GM19397 (cell line): ENCODE data around the gene PKNOX2.

Source experiments
- ATAC-seq: cut with Tn5 transposase; IDR thresholded peaks from one replicate; pipeline ENCODE4 v1.9.1; 2021; ENCODE audit warnings: mild to moderate bottlenecking, moderate library complexity; ENCODE audit not compliant: unreplicated experiment

PKNOX2 gene, protein sequence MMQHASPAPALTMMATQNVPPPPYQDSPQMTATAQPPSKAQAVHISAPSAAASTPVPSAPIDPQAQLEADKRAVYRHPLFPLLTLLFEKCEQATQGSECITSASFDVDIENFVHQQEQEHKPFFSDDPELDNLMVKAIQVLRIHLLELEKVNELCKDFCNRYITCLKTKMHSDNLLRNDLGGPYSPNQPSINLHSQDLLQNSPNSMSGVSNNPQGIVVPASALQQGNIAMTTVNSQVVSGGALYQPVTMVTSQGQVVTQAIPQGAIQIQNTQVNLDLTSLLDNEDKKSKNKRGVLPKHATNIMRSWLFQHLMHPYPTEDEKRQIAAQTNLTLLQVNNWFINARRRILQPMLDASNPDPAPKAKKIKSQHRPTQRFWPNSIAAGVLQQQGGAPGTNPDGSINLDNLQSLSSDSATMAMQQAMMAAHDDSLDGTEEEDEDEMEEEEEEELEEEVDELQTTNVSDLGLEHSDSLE

DNA sequence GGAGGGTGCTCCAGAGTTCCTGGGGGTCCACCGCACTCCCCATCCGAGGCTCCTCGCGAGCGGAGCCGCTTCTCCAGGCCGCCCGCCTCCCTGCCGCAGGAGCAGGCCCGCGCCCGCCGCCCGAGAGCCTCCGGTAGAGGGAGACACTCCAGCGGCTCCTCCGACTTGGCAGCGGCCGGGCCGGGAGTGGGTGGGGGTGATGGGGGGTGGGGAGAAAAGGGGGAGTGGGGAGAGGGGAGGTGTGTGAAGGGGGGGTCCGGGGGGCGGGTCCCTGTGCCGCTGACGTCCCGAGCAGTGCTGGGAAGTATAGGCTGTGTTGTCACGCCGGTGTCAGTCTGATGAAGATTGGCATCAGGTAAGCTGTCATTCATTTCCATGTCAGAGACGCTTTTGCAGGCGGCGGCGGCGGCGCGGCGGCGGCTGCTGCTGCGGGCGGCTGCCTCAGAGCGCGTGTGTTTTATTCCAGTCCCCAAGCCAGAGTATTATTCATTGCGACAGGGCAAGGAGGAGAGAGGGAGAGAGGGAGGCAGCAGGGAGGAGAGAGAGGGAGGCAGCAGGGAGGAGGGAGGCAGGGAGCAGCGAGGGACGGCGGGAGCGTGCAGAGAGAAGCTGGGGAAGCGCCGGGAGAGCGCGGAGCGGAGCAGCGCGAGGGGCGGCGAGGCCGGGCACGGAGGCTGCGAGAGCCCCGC lies at the start of gene PKNOX2:
PKNOX2 (plus strand) TSS at position 330 of the 689 bp plus-strand sequence. CDS start 186,555 bp downstream, outside the sequence.
- no peak for ATAC-seq

GRCh38 chr11:125117429-125117828 lies 47.1 kb upstream of the PKNOX2 start:
- ATAC-seq: no peak

DNA sequence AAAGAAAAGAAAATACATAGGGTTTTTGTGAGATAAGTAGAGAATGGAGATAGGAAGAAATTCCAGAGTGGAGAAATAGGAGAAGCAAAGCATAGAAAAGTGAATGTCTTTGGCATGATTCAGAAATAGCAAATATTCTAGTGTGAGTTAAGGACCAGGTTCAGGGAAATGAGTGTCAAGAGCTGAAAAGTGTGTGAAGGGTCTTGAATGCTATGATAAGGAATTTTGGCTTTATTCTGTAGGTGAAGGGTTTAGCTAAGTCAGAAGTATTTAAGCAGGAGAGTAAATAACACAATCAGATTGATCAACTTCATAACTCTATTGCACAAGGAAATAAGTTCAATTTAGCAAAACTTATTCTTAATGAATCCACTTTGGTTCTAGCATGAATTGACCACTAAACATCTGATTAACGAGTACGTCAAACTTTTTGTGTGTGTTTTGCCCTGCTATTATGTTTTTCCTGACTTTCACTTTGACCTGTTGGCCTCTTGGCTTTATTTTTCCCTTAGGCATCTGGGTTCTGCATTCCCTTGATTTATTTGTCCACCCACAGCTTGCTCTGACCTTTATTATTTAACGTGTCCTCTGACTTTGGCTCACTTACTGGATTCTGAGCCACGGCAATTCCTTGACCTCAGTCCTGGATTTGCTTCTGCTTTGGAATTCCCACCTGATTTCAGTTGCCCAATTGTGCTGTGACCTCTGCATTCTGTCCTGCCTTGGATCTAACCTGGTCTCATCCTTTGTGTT lies 41.2 kb upstream of the PKNOX2 start:
- ATAC-seq: no peak

- no peak for ATAC-seq
These were observed 40.5 kb upstream of the PKNOX2 start for GRCh38 chr11:125123947-125124617.

GRCh38 chr11:125124618-125124992 lies 39.9 kb upstream of the PKNOX2 start:
- ATAC-seq: no peak

DNA sequence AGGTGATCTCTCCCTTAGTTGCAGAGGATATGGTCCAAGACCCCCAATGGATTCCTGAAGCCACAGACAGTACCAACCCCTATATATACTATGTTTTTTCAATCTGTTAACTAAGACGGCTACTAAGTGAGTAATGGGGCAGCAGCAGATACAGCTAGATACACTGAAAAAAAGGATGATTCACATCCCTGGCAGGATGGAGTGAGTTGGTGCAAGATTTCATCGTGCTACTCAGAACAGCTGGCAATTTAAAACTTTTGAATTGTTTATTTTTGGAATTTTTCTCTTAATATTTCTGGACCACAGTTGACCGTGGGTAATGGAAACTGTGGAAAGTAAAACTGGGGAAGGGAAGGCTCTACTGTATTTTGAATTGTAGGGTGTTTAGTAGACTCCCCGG lies 36.1 kb upstream of the PKNOX2 start:
- no peak for ATAC-seq

GRCh38 chr11:125129316-125129993 lies 35.1 kb upstream of the PKNOX2 start:
- no peak for ATAC-seq

DNA sequence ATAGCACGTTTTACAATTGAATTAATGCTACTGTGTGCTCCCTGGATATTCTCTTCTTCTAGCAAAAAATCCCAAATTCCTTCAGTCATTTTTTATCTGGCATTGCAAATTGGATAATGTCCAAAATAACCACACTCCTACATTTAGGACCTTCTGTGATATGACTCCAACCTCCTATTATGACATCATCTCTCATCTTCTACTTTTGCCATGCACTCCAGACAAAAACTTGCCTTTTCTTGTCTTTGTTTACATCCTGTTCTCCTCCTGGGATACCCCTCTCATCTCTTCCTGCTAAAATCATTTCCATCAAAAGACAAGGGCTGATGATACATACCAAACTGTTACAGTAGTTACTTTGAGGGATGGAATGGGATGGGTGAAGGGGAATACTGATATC lies 32.5 kb upstream of the PKNOX2 start:
- ATAC-seq: no peak

- ATAC-seq: no peak
These were observed 32.0 kb upstream of the PKNOX2 start for GRCh38 chr11:125132596-125132995.

- ATAC-seq: no peak
These were observed 28.6 kb upstream of the PKNOX2 start for GRCh38 chr11:125136001-125136400.

DNA sequence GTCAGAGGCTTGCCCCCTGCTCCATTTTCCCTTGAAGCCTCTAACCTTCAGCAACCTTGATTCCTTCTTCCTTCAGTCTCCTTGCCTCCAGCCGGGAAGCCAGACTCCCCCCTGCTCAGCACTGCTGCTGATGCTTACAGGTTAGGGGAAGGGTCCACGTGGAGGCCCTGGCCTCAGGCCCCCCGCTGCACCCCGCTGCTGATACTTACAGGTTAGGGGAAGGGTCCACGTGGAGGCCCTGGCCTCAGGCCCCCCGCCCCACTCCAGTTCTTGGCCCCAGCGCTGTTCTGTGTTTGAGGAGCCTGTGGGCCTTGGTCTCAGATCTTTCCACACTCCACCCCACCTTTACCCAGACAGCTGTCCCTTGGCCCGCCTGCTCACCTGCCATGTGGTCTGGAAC lies 25.6 kb upstream of the PKNOX2 start:
- ATAC-seq: no peak

GRCh38 chr11:125139778-125140177 lies 24.8 kb upstream of the PKNOX2 start:
- no peak for ATAC-seq

- ATAC-seq: no peak
These were observed 24.3 kb upstream of the PKNOX2 start for GRCh38 chr11:125140233-125140632.

- no peak for ATAC-seq
These were observed 23.4 kb upstream of the PKNOX2 start for GRCh38 chr11:125141178-125141577.

GRCh38 chr11:125141686-125142535 lies 22.6 kb upstream of the PKNOX2 start:
- peak; percentile 82 for ATAC-seq

GRCh38 chr11:125146232-125146631 lies 18.3 kb upstream of the PKNOX2 start:
- no peak for ATAC-seq

- no peak for ATAC-seq
These were observed 17.3 kb upstream of the PKNOX2 start for GRCh38 chr11:125147280-125147679.

DNA sequence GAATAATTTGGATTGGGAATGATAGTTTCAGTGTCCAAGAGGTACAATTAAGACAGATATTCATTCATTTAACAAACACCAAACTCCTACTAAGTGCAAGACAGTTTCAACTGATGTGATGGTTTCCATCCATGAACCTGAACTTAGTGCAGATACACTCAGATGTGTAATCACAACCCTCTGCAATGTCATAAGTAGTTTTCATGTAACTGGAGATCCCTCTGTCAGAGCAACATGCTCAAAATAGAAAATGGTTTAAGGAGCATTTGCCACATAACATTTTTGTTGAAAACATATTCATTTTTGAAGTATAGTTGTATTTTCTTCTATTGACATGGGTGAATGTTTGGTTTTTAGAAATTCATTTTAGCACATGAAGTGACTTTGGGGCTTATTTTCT lies 16.5 kb upstream of the PKNOX2 start:
- ATAC-seq: no peak

DNA sequence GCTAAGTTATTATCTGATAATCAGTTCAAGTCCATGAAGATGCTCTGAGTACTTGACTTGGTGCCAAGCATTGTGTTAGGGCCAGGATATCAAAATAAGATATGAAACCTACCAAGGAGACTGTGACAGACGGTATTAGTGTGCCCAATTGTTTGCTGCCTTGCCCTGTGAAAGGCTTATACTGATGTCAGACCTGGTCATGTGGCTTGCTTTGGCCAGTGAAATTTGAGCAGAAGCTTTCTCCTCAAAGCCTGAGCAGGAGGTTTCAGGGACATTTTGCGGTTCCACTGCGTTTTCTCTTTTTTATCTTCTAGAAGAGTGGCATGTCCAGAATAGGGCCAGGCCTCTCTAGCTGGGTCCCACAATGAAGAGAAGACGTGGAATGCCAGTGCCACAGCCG lies 15.8 kb upstream of the PKNOX2 start:
- no peak for ATAC-seq
